ENCODE data around the gene FBXW7.

DNA sequence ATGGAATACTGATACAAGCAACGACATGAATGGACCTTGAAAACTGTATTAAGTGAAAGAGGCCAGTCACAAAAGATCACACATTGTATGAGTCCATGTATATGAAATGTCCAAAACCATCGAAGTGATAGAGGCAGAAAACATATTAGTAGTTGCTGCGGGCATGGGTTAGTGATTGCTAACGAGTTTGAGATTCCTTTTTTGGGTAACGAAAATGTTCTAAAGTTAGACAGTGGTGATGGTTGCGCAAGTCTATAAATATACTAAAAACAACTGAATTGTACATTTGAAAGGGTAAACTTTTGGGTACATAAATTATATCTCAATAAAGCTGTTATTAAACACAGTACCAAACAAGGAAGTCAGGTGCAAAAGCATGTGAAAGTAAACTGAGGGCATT lies 234.5 kb downstream of the FBXW7 start:
- TF ChIP-seq, protein P1, sequence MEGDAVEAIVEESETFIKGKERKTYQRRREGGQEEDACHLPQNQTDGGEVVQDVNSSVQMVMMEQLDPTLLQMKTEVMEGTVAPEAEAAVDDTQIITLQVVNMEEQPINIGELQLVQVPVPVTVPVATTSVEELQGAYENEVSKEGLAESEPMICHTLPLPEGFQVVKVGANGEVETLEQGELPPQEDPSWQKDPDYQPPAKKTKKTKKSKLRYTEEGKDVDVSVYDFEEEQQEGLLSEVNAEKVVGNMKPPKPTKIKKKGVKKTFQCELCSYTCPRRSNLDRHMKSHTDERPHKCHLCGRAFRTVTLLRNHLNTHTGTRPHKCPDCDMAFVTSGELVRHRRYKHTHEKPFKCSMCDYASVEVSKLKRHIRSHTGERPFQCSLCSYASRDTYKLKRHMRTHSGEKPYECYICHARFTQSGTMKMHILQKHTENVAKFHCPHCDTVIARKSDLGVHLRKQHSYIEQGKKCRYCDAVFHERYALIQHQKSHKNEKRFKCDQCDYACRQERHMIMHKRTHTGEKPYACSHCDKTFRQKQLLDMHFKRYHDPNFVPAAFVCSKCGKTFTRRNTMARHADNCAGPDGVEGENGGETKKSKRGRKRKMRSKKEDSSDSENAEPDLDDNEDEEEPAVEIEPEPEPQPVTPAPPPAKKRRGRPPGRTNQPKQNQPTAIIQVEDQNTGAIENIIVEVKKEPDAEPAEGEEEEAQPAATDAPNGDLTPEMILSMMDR (IDR thresholded peaks at IDR 0.05): no peak
- TF ChIP-seq SMC3 (IDR thresholded peaks at IDR 0.05; ENCODE audit: low read depth, low read length) (no peak), NFIC (IDR thresholded peaks at IDR 0.05; ENCODE audit: borderline replicate concordance) (no peak), POLR2AphosphoS5 (IDR thresholded peaks at IDR 0.05; ENCODE audit: low read depth, low read length) (no peak), GABPA (IDR thresholded peaks at IDR 0.05; ENCODE audit: low read depth) (no peak), ELF1 (IDR thresholded peaks at IDR 0.05) (no peak), TAF1 (IDR thresholded peaks at IDR 0.05; ENCODE audit: borderline replicate concordance, low read depth, low read length) (no peak)
- TF ChIP-seq, protein P2, sequence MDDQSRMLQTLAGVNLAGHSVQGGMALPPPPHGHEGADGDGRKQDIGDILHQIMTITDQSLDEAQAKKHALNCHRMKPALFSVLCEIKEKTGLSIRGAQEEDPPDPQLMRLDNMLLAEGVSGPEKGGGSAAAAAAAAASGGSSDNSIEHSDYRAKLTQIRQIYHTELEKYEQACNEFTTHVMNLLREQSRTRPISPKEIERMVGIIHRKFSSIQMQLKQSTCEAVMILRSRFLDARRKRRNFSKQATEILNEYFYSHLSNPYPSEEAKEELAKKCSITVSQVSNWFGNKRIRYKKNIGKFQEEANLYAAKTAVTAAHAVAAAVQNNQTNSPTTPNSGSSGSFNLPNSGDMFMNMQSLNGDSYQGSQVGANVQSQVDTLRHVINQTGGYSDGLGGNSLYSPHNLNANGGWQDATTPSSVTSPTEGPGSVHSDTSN (IDR thresholded peaks at IDR 0.05): no peak
- TF ChIP-seq, protein P3, sequence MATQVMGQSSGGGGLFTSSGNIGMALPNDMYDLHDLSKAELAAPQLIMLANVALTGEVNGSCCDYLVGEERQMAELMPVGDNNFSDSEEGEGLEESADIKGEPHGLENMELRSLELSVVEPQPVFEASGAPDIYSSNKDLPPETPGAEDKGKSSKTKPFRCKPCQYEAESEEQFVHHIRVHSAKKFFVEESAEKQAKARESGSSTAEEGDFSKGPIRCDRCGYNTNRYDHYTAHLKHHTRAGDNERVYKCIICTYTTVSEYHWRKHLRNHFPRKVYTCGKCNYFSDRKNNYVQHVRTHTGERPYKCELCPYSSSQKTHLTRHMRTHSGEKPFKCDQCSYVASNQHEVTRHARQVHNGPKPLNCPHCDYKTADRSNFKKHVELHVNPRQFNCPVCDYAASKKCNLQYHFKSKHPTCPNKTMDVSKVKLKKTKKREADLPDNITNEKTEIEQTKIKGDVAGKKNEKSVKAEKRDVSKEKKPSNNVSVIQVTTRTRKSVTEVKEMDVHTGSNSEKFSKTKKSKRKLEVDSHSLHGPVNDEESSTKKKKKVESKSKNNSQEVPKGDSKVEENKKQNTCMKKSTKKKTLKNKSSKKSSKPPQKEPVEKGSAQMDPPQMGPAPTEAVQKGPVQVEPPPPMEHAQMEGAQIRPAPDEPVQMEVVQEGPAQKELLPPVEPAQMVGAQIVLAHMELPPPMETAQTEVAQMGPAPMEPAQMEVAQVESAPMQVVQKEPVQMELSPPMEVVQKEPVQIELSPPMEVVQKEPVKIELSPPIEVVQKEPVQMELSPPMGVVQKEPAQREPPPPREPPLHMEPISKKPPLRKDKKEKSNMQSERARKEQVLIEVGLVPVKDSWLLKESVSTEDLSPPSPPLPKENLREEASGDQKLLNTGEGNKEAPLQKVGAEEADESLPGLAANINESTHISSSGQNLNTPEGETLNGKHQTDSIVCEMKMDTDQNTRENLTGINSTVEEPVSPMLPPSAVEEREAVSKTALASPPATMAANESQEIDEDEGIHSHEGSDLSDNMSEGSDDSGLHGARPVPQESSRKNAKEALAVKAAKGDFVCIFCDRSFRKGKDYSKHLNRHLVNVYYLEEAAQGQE (IDR thresholded peaks at IDR 0.05; ENCODE audit: low read depth, low read length): no peak
